Muscle of leg (tissue), 11 donors: ENCODE measurements around the gene SULF2. TPM values are rescaled to one million over a fixed set of nuclear protein-coding genes. Genes with fewer than 3 reads are reported as not detected.

Source experiments
- DNase-seq: peaks from one replicate; pipeline ENCODE4 v3.0.0; 2013
- H3K27ac ChIP-seq: one replicate; pipeline ENCODE4 v1.5.1; 2013; ENCODE audit warnings: mild to moderate bottlenecking, low read length, control low read depth
- H3K27me3 ChIP-seq: one replicate; pipeline ENCODE4 v1.6.1; 2013; ENCODE audit warnings: low read length; ENCODE audit not compliant: control insufficient read depth, insufficient read depth
- H3K36me3 ChIP-seq: one replicate; pipeline ENCODE4 v1.6.1; 2013; ENCODE audit warnings: low read length; ENCODE audit not compliant: control insufficient read depth, insufficient read depth
- H3K4me1 ChIP-seq: one replicate; pipeline ENCODE4 v1.6.1; 2013; ENCODE audit warnings: low read length; ENCODE audit not compliant: control insufficient read depth, insufficient read depth
- H3K4me3 ChIP-seq: one replicate; pipeline ENCODE4 v1.5.1; 2013; ENCODE audit warnings: low read length, control low read depth
- H3K9me3 ChIP-seq: replicated peaks from 2 replicates; pipeline ENCODE4 v1.6.1; 2013; ENCODE audit warnings: low read depth, low read length; ENCODE audit not compliant: control insufficient read depth
- WGBS: methylation state at CpG from one replicate; pipeline ENCODE4 v1.1.5; 2013; ENCODE audit warnings: missing lambda C conversion rate; ENCODE audit not compliant: insufficient coverage; 5-methylcytosine and 5-hydroxymethylcytosine counted together
- polyA plus RNA-seq, 8 donors: library from polyadenylated mRNA; unstranded; fragments of 120-200 nt; gene quantifications; one replicate each; pipeline versions ENCODE4 v1.2.1 to v1.2.3, GENCODE V29; 2013; ENCODE audit warnings: inconsistent platforms in 1 of 8, low replicate concordance in 1 of 8; ENCODE audit not compliant: insufficient read length in 8 of 8, insufficient read depth in 1 of 8
- total RNA-seq: library from RNA; stranded (reverse); fragments of 120-200 nt; gene quantifications from one replicate; pipeline ENCODE4 v1.2.4, GENCODE V29; 2013

The SULF2 gene
- total and polyA plus RNA-seq, 9 donors, result 31.6 to 121 (median 56.4) TPM

GRCh38 chr20:47664744-47665143 lies 120.5 kb downstream of the SULF2 start:
- H3K4me3 ChIP-seq, result no peak overlapping the region
- no peak for DNase-seq
- peaks cover 7% of the 10 kb centered on the region for H3K4me1 ChIP-seq
- peaks cover 36% of the 10 kb centered on the region for H3K36me3 ChIP-seq
- H3K27ac ChIP-seq, result no peak overlapping the region
- 86% methylated on average over 12 of the region's 12 CpGs for WGBS
- no peaks in the 10 kb centered on the region for H3K9me3 ChIP-seq
- peaks cover 3% of the 10 kb centered on the region for H3K27me3 ChIP-seq

GRCh38 chr20:47664068-47664437 lies 121.2 kb downstream of the SULF2 start:
- no peaks in the 10 kb centered on the region for H3K9me3 ChIP-seq
- H3K27ac ChIP-seq, result no peak overlapping the region
- H3K27me3 ChIP-seq, result no peaks in the 10 kb centered on the region
- H3K4me1 ChIP-seq, result peaks cover 7% of the 10 kb centered on the region
- H3K36me3 ChIP-seq, result peaks cover 36% of the 10 kb centered on the region
- WGBS, result 83% methylated on average over 1 of the region's 2 CpGs
- no peak overlapping the region for H3K4me3 ChIP-seq
- no peak for DNase-seq

GRCh38 chr20:47663354-47664067 lies 121.8 kb downstream of the SULF2 start:
- Histone ChIP-seq H3K27ac (no peak overlapping the region), H3K27me3 (no peaks in the 10 kb centered on the region), H3K4me3 (no peak overlapping the region), H3K4me1 (peaks cover 7% of the 10 kb centered on the region), H3K9me3 (no peaks in the 10 kb centered on the region), H3K36me3 (peaks cover 32% of the 10 kb centered on the region)
- WGBS, result 59% methylated on average over 19 of the region's 20 CpGs
- peak; percentile 87 for DNase-seq

GRCh38 chr20:47662483-47663353 lies 122.6 kb downstream of the SULF2 start:
- H3K4me1 ChIP-seq, result peaks cover 7% of the 10 kb centered on the region
- H3K9me3 ChIP-seq, result no peaks in the 10 kb centered on the region
- H3K36me3 ChIP-seq, result peaks cover 28% of the 10 kb centered on the region
- H3K27me3 ChIP-seq, result no peaks in the 10 kb centered on the region
- no peak overlapping the region for H3K4me3 ChIP-seq
- no peak for DNase-seq
- H3K27ac ChIP-seq, result no peak overlapping the region
- 92% methylated on average over 8 of the region's 16 CpGs for WGBS

GRCh38 chr20:47661714-47662113 lies 123.6 kb downstream of the SULF2 start:
- Histone ChIP-seq H3K4me3 (no peak overlapping the region), H3K27me3 (no peaks in the 10 kb centered on the region), H3K9me3 (no peaks in the 10 kb centered on the region), H3K36me3 (peaks cover 27% of the 10 kb centered on the region), H3K4me1 (peaks cover 7% of the 10 kb centered on the region), H3K27ac (no peak overlapping the region)
- 79% methylated on average over 5 of the region's 7 CpGs for WGBS
- DNase-seq, result no peak

- H3K36me3 ChIP-seq, result peaks cover 27% of the 10 kb centered on the region
- 79% methylated on average over 12 of the region's 12 CpGs for WGBS
- H3K27ac ChIP-seq, result no peak overlapping the region
- H3K4me3 ChIP-seq, result no peak overlapping the region
- H3K4me1 ChIP-seq, result peaks cover 7% of the 10 kb centered on the region
- no peaks in the 10 kb centered on the region for H3K27me3 ChIP-seq
- H3K9me3 ChIP-seq, result no peaks in the 10 kb centered on the region
- DNase-seq, result no peak
Observed at GRCh38 chr20:47660983-47661700, 124.1 kb downstream of the SULF2 start.

GRCh38 chr20:47660602-47660905 lies 124.7 kb downstream of the SULF2 start:
- DNase-seq, result no peak
- no peak overlapping the region for H3K4me3 ChIP-seq
- peaks cover 27% of the 10 kb centered on the region for H3K36me3 ChIP-seq
- 87% methylated on average over 1 of the region's 2 CpGs for WGBS
- no peaks in the 10 kb centered on the region for H3K27me3 ChIP-seq
- H3K27ac ChIP-seq, result no peak overlapping the region
- no peaks in the 10 kb centered on the region for H3K9me3 ChIP-seq
- peaks cover 7% of the 10 kb centered on the region for H3K4me1 ChIP-seq

- Histone ChIP-seq H3K27me3 (no peaks in the 10 kb centered on the region), H3K4me1 (peaks cover 7% of the 10 kb centered on the region), H3K36me3 (peaks cover 27% of the 10 kb centered on the region), H3K4me3 (no peak overlapping the region), H3K27ac (no peak overlapping the region), H3K9me3 (no peaks in the 10 kb centered on the region)
- 80% methylated on average over 5 of the region's 7 CpGs for WGBS
- no peak for DNase-seq
Observed at GRCh38 chr20:47659904-47660601, 125.2 kb downstream of the SULF2 start.

- no peak overlapping the region for H3K4me3 ChIP-seq
- no peaks in the 10 kb centered on the region for H3K4me1 ChIP-seq
- H3K36me3 ChIP-seq, result peaks cover 23% of the 10 kb centered on the region
- no CpG with 5 or more reads among the region's 2 CpGs for WGBS
- no peak overlapping the region for H3K27ac ChIP-seq
- DNase-seq, result no peak
- H3K27me3 ChIP-seq, result no peaks in the 10 kb centered on the region
- no peaks in the 10 kb centered on the region for H3K9me3 ChIP-seq
Observed at GRCh38 chr20:47656318-47656717, 129.0 kb downstream of the SULF2 start.

GRCh38 chr20:47655635-47656034 lies 129.6 kb downstream of the SULF2 start:
- Histone ChIP-seq H3K4me3 (no peak overlapping the region), H3K4me1 (no peaks in the 10 kb centered on the region), H3K9me3 (no peaks in the 10 kb centered on the region), H3K27ac (no peak overlapping the region), H3K27me3 (no peaks in the 10 kb centered on the region), H3K36me3 (peaks cover 24% of the 10 kb centered on the region)
- no peak for DNase-seq
